Measurements from ENCODE around the gene UTP25.
A peak's percentile ranks its signal among the peaks of the same experiment; 100 is the strongest.

Gene UTP25

DNA sequence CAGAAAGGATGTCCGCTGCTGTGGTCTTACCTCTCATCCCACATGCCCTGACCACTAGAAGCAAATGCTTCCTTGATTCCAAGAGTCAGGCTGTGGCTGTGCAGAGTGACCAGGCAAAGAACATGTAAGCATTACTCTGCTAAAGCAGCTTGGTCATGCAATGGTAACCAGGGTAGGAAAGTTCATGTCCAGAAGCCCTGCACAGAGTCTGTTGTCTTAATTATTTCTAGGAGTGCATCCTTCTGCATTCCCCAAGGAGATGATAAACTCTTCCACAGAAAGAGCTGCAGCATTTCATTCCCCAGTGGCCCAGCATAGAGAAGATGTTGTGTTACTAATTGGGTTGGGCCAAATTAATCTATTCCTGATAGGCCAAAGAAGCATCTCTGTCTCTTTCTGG is 10.1 kb upstream of the UTP25 start:
- Mint-ChIP-seq H3K27ac (no peak overlapping the region), H3K36me3 (ENCODE audit: low read depth) (no peaks in the 10 kb centered on the region), H3K9me3 (no peaks in the 10 kb centered on the region), H3K27me3 (ENCODE audit: low read depth) (peaks cover 31% of the 10 kb centered on the region), H3K4me3 (no peak overlapping the region), H3K4me1 (ENCODE audit: low read depth) (peaks cover 6% of the 10 kb centered on the region)

- no peak overlapping the region for H3K27ac Mint-ChIP-seq
- peaks cover 16% of the 10 kb centered on the region for H3K4me1 Mint-ChIP-seq (ENCODE audit: low read depth)
- H3K36me3 Mint-ChIP-seq (ENCODE audit: low read depth), result no peaks in the 10 kb centered on the region
- no peak overlapping the region for H3K4me3 Mint-ChIP-seq
- no peaks in the 10 kb centered on the region for H3K9me3 Mint-ChIP-seq
- H3K27me3 Mint-ChIP-seq (ENCODE audit: low read depth), result peaks cover 41% of the 10 kb centered on the region
These were observed 8.7 kb upstream of the UTP25 start for GRCh38 chr1:209819058-209819457.

DNA sequence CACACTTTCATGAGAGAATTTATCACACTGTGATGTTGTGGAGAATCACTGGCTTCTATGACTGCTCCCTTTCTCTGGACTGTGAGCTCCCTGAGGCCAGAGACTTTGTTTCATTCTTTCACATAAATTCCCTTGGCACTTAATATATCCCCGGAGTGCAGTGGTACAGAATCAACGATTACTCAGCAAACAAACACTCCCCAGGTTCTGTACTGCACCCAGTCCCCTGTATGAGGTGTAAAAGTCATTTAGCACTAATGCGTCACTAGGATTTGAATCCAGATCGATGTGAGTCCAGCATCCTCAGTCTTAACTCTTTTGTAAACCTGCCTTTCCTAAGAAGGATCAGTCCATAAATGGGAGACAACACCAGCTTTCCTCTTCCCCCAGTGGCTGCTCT is 6.8 kb upstream of the UTP25 start:
- H3K27ac Mint-ChIP-seq, result no peak overlapping the region
- peaks cover 41% of the 10 kb centered on the region for H3K27me3 Mint-ChIP-seq (ENCODE audit: low read depth)
- H3K9me3 Mint-ChIP-seq, result no peaks in the 10 kb centered on the region
- H3K4me3 Mint-ChIP-seq, result no peak overlapping the region
- H3K36me3 Mint-ChIP-seq (ENCODE audit: low read depth), result no peaks in the 10 kb centered on the region
- peaks cover 14% of the 10 kb centered on the region for H3K4me1 Mint-ChIP-seq (ENCODE audit: low read depth)

DNA sequence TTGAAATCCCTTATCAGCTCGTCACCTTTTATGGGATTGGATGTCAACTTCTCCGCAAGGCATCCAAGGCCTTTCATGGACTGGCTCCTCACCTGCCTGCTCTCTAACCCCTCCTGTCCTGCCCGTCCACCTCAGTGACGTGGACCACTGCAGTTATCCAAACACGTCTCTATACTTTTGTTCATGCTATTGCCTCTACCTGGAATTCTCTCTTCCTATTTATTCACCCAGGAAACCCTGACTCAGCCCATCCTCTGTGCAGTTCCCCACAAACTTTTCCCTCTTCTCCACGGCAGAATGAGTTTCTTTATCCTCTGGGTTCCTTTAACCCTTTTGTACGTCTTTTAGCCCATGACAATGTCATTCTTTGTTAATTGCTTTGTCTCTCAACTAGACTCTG is 5.1 kb upstream of the UTP25 start:
- H3K27ac Mint-ChIP-seq, result no peak overlapping the region
- peaks cover 18% of the 10 kb centered on the region for H3K4me1 Mint-ChIP-seq (ENCODE audit: low read depth)

GRCh38 chr1:209823143-209824041 is 4.4 kb upstream of the UTP25 start:
- Mint-ChIP-seq H3K27ac (no peak overlapping the region), H3K36me3 (ENCODE audit: low read depth) (no peaks in the 10 kb centered on the region), H3K4me1 (ENCODE audit: low read depth) (peaks cover 18% of the 10 kb centered on the region), H3K9me3 (no peaks in the 10 kb centered on the region), H3K4me3 (no peak overlapping the region), H3K27me3 (ENCODE audit: low read depth) (peaks cover 41% of the 10 kb centered on the region)

More for the DNA sequence above, 5.1 kb upstream of the UTP25 start:
- no peaks in the 10 kb centered on the region for H3K9me3 Mint-ChIP-seq
- no peaks in the 10 kb centered on the region for H3K36me3 Mint-ChIP-seq (ENCODE audit: low read depth)
- H3K27me3 Mint-ChIP-seq (ENCODE audit: low read depth), result peaks cover 41% of the 10 kb centered on the region
- H3K4me3 Mint-ChIP-seq, result no peak overlapping the region

GRCh38 chr1:209825591-209826434 is 2.0 kb upstream of the UTP25 start:
- Mint-ChIP-seq H3K27ac (no peak overlapping the region), H3K36me3 (ENCODE audit: low read depth) (peaks cover 4% of the 10 kb centered on the region), H3K27me3 (ENCODE audit: low read depth) (peaks cover 22% of the 10 kb centered on the region), H3K9me3 (no peaks in the 10 kb centered on the region), H3K4me1 (ENCODE audit: low read depth) (peaks cover 34% of the 10 kb centered on the region), H3K4me3 (no peak overlapping the region)

- Mint-ChIP-seq H3K4me3 (peak overlapping the region; percentile 80), H3K4me1 (ENCODE audit: low read depth) (peaks cover 32% of the 10 kb centered on the region), H3K36me3 (ENCODE audit: low read depth) (peaks cover 29% of the 10 kb centered on the region), H3K27ac (no peak overlapping the region), H3K9me3 (no peaks in the 10 kb centered on the region), H3K27me3 (ENCODE audit: low read depth) (no peaks in the 10 kb centered on the region)
These were observed 1.9 kb downstream of the UTP25 start for GRCh38 chr1:209829716-209830115.

DNA sequence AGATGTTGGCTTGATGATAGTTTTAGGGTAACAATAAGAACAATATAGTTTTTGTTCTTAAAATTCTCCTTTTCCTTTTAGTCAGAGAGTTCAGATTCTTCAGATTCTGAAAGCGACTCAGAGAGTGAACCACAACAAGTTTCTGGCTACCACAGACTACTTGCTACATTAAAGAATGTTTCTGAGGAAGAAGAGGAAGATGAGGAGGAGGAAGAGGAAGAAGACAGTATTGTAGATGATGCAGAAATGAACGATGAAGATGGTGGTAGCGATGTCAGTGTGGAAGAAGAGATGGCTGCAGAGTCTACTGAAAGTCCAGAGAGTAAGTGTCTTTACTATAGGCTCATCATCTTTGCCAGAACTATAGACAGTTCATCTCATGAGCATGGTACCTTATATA is 3.0 kb downstream of the UTP25 start:
- Mint-ChIP-seq H3K36me3 (ENCODE audit: low read depth) (peaks cover 37% of the 10 kb centered on the region), H3K4me3 (no peak overlapping the region), H3K27me3 (ENCODE audit: low read depth) (no peaks in the 10 kb centered on the region), H3K27ac (no peak overlapping the region), H3K4me1 (ENCODE audit: low read depth) (peaks cover 34% of the 10 kb centered on the region), H3K9me3 (no peaks in the 10 kb centered on the region)

DNA sequence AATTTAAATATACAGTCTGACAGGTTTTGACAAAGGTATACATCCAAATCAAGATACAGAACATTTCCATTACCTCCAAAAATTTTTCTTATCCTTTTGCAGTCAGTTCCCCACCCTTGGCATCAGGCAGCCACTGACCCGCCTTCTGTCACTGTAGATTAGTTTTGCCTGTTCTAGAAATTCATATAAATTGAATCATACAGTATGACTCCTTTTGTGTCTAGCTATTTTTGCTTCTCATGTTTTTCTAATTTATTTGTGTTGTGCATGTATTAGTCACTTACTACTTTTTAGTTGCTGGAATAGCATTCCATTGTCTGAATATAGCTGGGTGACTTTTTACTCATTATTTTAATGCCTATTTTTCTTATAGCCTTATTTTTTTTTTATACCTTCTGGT is 3.8 kb downstream of the UTP25 start:
- Mint-ChIP-seq H3K4me1 (ENCODE audit: low read depth) (peaks cover 37% of the 10 kb centered on the region), H3K27me3 (ENCODE audit: low read depth) (no peaks in the 10 kb centered on the region), H3K36me3 (ENCODE audit: low read depth) (peaks cover 41% of the 10 kb centered on the region), H3K27ac (no peak overlapping the region), H3K4me3 (no peak overlapping the region), H3K9me3 (no peaks in the 10 kb centered on the region)

DNA sequence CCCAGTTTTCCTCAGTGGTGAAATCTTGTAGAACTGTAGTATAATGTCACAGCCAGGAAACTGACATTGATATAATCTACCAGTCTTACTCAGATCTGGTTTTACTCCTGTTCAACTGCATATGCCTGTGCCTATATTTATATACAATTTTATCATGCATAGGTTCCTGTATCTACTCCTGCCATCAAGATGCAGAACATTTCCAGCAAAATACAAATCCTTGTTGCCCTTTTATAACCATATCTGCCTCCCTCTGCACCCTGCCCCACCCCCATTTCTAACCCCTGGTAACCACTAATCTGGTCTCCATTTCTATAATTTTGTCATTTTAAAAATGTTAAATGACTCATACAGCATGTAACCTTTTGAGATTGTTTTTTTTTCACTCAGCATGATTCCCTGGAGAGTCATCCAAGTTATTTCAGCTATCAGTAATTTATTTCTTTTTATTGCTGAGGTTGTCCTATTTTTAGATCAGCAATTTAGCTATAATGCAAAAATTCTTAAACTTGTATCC is 8.1 kb downstream of the UTP25 start:
- H3K4me1 Mint-ChIP-seq (ENCODE audit: low read depth), result peaks cover 26% of the 10 kb centered on the region
- H3K4me3 Mint-ChIP-seq, result no peak overlapping the region
- H3K9me3 Mint-ChIP-seq, result no peaks in the 10 kb centered on the region

GRCh38 chr1:209837671-209838070 is 9.9 kb downstream of the UTP25 start:
- Mint-ChIP-seq H3K9me3 (no peaks in the 10 kb centered on the region), H3K4me1 (ENCODE audit: low read depth) (peaks cover 22% of the 10 kb centered on the region), H3K36me3 (ENCODE audit: low read depth) (peaks cover 74% of the 10 kb centered on the region), H3K4me3 (no peak overlapping the region), H3K27ac (no peak overlapping the region), H3K27me3 (ENCODE audit: low read depth) (no peaks in the 10 kb centered on the region)

More for the DNA sequence above, 8.1 kb downstream of the UTP25 start:
- H3K27me3 Mint-ChIP-seq (ENCODE audit: low read depth), result no peaks in the 10 kb centered on the region
- no peak overlapping the region for H3K27ac Mint-ChIP-seq
- peaks cover 73% of the 10 kb centered on the region for H3K36me3 Mint-ChIP-seq (ENCODE audit: low read depth)

GRCh38 chr1:209838537-209838936 is 10.8 kb downstream of the UTP25 start:
- Mint-ChIP-seq H3K9me3 (no peaks in the 10 kb centered on the region), H3K4me3 (no peak overlapping the region), H3K27me3 (ENCODE audit: low read depth) (no peaks in the 10 kb centered on the region), H3K36me3 (ENCODE audit: low read depth) (peaks cover 74% of the 10 kb centered on the region), H3K27ac (peak overlapping the region; percentile 11), H3K4me1 (ENCODE audit: low read depth) (peaks cover 22% of the 10 kb centered on the region)

GRCh38 chr1:209839875-209840546 is 12.2 kb downstream of the UTP25 start:
- Mint-ChIP-seq H3K9me3 (no peaks in the 10 kb centered on the region), H3K4me3 (no peak overlapping the region), H3K4me1 (ENCODE audit: low read depth) (peaks cover 16% of the 10 kb centered on the region), H3K36me3 (ENCODE audit: low read depth) (peaks cover 62% of the 10 kb centered on the region), H3K27ac (peak overlapping the region; percentile 61), H3K27me3 (ENCODE audit: low read depth) (no peaks in the 10 kb centered on the region)

GRCh38 chr1:209840611-209841010 is 12.8 kb downstream of the UTP25 start:
- no peak overlapping the region for H3K4me3 Mint-ChIP-seq
- peaks cover 15% of the 10 kb centered on the region for H3K4me1 Mint-ChIP-seq (ENCODE audit: low read depth)
- peak overlapping the region; percentile 61 for H3K27ac Mint-ChIP-seq
- H3K36me3 Mint-ChIP-seq (ENCODE audit: low read depth), result peaks cover 59% of the 10 kb centered on the region
- no peaks in the 10 kb centered on the region for H3K9me3 Mint-ChIP-seq
- H3K27me3 Mint-ChIP-seq (ENCODE audit: low read depth), result no peaks in the 10 kb centered on the region

Measured in T-helper 1 cell treated with Interleukin-12 subunit alpha and Interleukin-12 subunit beta and Interleukin-4 antibody, amounts not matched to agents 30 μg/mL and 1 μg/mL, for 36 hours (primary cell).